ENCODE results near the gene IFNA16.
"Not testable (repeated sequence)": the region's sequence is repeated elsewhere in the genome, so short reads cannot be mapped to it uniquely, and the experiment has no call there.

- TF ChIP-seq CTCF (IDR thresholded peaks at IDR 0.05; ENCODE audit: extremely low read depth in 1 of 2, insufficient read depth in 1 of 2, low read depth in 1 of 2, low read length in 2 of 2); POLR2AphosphoS5 (IDR thresholded peaks at IDR 0.05; ENCODE audit: insufficient read depth, low read depth, low read length); POLR2A (IDR thresholded peaks at IDR 0.05; ENCODE audit: low read depth, low read length); MYC (IDR thresholded peaks at IDR 0.05; ENCODE audit: low read depth, low read length); EZH2 (IDR thresholded peaks at IDR 0.05; ENCODE audit: borderline replicate concordance, low read depth, low read length, severe bottlenecking); FOS (IDR thresholded peaks at IDR 0.05; ENCODE audit: borderline replicate concordance, insufficient read depth, low read length); JUN (IDR thresholded peaks at IDR 0.05; ENCODE audit: borderline replicate concordance, insufficient read depth, insufficient read length, low read depth); MAX (IDR thresholded peaks at IDR 0.05; ENCODE audit: insufficient read depth, insufficient read length); GATA2 (IDR thresholded peaks at IDR 0.05; ENCODE audit: insufficient read depth, insufficient read length, low read depth, low read length): not testable (repeated sequence)
These were observed 5.0 kb downstream of the IFNA16 start for GRCh38 chr9:21212160-21212559.

Measured in endothelial cell of umbilical vein (primary cell).